Raji (cell line): ENCODE measurements around the gene MAN1C1.

ENCODE experiments used
- POLR2A ChIP-seq: IDR thresholded peaks from 2 replicates; pipeline ENCODE4 v1.6.1; 2011; ENCODE audit warnings: low read depth, low read length, control low read depth; ENCODE audit not compliant: insufficient read depth

The MAN1C1 gene

GRCh38 chr1:25616095-25616986 lies at the start of gene MAN1C1:
Gene MAN1C1, plus strand, starts transcription at chr1:25616791. Its CDS starts 1,007 bp downstream, at chr1:25617798.
- peak; percentile 35; the same call in 1 of the 2 replicates for TF ChIP-seq POLR2A

DNA sequence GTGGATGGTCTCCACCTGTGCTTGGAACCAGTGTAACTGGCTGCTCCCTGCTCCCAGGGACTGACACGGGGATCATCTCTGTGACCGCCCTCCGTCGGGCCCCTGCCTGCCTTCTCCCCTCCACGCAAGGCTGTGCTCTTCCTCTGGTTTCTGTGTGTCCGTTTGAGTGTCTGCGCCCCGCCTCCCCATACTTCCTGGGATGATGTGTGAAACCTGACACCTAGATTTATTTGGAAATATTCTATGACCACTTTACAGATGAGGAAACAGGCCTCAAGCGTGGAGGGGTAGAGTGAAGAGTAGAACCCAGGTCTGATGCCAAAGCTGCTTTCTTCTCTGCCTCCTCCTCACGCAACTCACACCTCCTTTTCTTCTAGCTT lies 48.9 kb upstream of the MAN1C1 start:
- no peak for TF ChIP-seq POLR2A

- TF ChIP-seq POLR2A, result no peak
Measured at GRCh38 chr1:25568090-25568833, 48.3 kb upstream of the MAN1C1 start.

DNA sequence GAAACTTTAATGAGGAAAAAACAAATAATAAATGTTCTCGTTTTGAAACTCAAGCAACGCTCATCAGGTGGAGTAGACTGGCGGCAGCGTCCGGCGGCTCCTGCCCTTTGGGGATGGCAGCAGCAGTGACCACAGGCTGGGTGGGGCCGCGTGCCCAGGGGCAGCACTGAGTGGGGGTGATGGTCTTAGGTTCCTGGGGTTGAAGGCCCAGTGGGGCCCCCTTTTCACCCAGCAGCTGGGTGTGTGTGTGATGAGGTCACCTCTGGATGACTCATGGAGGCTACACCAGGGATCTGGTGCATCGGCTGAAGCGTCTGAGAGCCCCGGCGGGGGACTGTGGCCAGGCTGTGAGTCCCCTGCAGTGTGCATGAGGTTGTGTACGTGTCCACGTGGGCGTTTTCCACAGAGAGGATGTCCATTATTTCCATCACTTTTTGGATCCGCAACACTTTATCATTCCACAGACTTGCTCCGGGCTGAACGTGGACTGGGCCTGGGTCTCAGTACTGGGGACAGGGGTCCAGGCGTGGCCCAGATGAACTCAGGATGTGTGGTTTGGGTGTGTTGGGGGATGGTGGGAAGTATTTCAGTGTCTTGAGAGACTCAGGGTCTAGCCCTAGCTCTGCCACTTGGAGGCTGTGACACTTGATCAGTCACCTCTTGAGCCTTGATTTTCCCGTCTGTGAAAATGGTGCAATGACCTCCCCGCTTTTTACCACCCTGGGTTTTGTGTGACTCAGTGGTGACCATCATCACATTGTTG lies 47.6 kb upstream of the MAN1C1 start:
- TF ChIP-seq POLR2A, result no peak

- TF ChIP-seq POLR2A, result no peak
Measured at GRCh38 chr1:25569597-25570396, 46.8 kb upstream of the MAN1C1 start.

- TF ChIP-seq POLR2A, result no peak
Measured at GRCh38 chr1:25570798-25571521, 45.6 kb upstream of the MAN1C1 start.

GRCh38 chr1:25571522-25571970 lies 45.0 kb upstream of the MAN1C1 start:
- no peak for TF ChIP-seq POLR2A

DNA sequence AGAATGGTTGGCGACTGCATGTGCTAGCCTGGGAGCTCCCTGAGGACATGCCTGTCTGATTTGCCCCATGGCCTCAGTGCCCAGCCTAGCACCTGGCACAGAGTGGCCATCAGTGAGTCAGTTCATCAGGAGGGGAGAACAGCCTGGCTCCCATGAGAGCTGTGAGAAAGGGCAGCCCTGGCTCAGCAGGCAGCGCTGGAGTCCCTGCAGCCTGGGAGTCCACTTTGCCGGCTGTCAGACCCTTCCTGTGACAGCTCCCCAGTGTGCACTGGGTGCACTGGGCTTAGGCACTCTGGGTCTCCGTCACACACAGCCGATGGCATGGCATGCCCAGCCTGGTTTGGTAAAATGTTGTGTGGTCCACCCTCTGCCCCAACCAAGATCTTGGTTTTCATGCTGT lies 44.5 kb upstream of the MAN1C1 start:
- TF ChIP-seq POLR2A, result no peak

DNA sequence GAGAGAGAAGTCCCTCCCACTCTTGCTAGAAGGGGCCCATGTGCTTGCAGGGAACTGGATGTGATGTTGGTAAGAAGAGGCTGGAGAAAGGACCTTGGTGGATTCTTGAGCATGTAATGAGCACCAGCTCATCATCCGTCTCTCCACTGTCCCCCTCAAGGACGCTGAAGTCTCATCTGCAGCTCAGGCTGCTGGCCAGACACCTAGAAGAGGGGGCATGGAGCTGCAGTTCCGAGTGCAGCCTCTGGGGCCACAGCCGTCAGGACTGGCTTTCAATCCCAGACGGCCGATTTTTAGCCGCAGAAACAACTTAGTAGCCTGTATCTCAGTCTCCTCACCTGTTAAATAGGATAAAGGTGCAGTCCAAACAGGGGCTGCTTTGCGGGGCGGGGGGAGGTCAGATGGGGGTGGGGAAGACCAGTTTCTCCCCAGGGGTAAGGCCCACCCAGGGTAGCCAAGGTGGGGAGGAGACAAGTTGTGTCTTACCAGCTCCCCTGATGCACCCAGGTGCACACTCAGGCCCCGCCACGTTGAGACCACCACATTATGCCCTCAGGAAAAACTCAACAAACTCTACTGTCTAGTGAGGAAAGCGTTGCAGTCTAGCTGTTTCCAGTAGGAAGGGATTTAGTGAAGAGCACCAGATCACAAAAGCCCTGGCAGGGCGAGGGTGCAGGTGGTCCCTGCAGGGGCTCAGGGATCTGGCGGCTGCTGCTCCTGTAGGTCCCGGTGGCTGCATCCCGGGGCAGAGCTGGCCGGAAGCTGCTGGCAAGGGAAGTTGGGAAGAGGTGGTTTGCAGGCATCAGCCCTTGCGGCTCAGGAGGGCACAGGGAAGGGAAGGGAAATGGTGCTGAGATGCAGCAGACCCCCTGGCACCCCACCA lies 43.6 kb upstream of the MAN1C1 start:
- TF ChIP-seq POLR2A, result no peak

DNA sequence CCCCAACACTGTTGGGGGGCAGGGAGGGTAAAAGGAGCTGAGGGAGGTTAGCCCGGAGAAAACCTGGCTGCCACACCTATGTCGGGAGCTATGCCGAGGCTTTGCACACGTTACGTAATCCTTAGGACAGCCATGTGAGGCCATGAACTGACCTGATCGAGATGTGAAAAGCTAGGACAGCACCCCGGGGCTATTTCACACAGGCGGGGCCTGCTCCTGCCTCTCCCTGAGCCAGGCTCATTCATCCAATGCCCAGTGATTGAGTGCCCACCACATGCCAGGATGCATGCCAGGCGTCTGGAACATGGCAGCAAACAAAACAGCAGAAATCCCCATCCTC lies 43.0 kb upstream of the MAN1C1 start:
- TF ChIP-seq POLR2A, result no peak

DNA sequence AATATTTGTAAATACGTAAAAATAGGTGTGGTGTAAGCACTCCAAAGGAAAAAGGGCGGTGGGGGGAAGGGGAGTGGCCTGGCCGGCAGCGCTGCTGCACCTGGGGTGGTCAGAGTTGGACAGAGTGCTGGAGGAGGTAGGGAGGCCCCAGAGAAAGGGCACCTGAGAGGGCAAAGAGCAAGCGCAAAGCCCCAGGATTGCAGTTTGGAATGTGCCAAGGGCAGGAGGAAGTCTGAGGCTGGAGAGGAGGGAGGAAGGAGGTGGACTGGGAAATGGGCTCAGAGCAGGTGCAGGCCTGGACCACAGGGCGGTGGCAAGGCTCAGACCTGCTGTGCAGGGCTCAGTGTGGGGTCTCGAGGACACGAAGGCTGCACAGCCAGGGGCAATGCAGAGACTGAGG lies 42.6 kb upstream of the MAN1C1 start:
- TF ChIP-seq POLR2A, result no peak

DNA sequence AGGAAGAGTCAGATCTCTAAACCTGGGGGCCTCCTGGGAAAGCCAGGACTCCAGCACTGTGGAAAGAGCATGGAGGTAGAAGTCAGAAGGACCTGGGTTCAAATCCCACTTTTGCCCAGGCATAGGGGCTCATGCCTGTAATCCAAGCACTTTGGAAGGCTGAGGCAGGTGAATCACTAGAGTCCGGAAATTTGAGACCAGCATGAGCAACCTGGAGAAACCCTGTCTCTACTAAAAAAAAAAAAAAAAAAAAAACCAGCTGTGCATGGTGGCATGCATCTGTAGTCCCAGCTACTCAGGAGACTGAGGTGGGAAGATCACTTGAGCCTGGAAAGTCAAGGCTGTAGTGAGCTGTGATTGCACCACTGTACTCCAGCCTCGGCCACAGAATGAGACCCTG lies 41.4 kb upstream of the MAN1C1 start:
- TF ChIP-seq POLR2A, result no peak
